HG03045 (cell line): ENCODE results near the gene CLEC4M.
"Not testable (repeated sequence)": the region's sequence is repeated elsewhere in the genome, so short reads cannot be mapped to it uniquely, and the experiment has no call there.

ENCODE experiments used
- ATAC-seq: cut with Tn5 transposase; IDR thresholded peaks from one replicate; pipeline ENCODE4 v1.9.1; 2021; ENCODE audit warnings: mild to moderate bottlenecking, moderate library complexity; ENCODE audit not compliant: unreplicated experiment

Gene CLEC4M

GRCh38 chr19:7806234-7806633, 43.2 kb downstream of the CLEC4M start:
- no peak for ATAC-seq

DNA sequence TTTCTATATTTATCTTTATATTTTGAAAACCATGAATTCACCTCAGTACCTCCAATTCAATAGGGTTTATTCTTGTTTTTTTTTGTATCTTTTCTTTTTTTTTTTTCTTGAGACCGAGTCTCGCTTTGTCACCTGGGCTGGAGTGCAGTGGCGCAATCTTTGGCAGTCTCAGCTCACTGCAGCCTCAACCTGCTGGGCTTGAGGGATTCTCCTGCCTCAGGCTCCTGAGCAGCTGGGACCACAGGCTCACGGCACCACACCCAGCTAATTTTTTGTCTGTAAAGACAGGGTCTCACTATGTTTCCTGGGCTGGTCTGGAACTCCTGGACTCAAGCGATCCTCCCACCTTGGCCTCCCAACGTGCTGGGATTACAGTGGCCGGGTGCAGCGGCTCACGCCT, 43.8 kb downstream of the CLEC4M start:
- ATAC-seq, result no peak

DNA sequence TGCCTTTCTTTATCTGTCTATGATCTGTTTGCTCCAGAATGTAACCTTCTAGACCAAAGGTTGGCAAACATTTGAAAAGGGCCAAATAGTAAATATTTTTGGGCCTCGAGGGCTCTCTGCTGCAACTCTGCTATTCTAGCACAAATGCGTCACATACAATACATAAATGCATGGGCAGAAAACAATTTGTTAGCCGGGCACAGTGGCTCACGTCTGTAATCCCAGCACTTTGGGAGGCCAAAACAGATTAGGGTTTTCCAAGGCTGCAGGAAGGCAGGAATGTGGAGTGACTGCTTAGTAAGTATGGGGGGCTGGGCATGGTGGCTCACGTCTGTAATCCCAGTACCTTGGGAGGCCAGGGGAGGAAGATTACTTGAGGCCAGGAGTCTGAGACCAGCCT, 45.1 kb downstream of the CLEC4M start:
- ATAC-seq, result no peak

DNA sequence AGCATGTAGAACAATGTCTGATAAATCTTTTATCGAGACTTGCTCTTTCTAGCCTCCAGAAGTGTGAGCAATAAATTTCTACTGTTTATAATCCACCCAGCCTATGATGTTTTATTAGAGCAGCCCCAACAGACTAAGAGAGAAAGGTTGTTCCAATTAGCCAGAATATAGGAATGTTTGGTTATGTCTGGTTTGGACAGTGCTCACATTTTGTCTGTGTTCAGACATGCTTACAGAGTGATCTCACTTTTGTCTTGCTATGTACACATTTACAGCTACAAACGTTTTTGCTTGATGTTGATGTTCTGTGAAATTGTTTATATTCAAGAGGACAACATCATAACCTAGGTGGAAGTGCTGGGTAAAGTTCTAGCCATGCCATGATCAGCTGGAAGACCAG, 48.9 kb downstream of the CLEC4M start:
- no peak for ATAC-seq

DNA sequence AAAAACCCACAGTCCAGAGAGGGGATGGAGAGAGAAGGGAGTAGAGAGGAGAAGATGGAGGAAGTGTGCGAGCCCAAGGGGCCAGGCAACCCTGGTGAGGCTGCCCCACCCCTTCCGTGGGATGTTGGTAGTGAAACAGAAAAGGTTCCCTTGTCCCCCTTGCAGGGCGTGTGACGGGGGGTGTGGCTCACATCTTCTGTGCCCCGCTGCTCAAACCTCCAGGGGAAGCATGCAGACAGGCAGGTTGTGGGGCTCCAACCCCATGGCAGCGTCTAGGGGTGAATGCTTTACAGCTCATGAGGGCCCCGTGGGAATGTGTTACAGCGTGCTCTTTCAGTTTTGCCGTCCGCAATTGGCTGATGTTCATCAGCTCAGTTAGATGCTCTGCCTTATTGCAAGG, 52.3 kb downstream of the CLEC4M start:
- ATAC-seq, result no peak

DNA sequence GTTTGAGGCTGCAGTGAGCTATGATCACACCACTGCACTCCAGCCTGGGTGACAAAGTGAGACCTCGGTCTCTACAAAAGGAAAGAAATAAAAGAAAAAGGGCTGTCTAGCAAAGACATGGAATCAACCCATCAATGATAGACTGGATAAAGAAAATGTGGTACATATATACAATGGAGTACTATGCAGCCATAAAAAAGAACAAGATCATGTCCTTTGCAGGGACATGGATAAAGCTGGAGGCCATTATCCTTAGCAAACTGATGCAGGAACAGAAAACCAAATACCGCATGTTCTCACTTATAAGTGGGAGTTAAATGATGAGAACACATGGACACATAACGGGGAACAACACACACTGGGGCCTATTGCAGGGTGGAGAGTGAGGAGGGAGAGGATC, 53.0 kb downstream of the CLEC4M start:
- ATAC-seq, result not testable (repeated sequence)

DNA sequence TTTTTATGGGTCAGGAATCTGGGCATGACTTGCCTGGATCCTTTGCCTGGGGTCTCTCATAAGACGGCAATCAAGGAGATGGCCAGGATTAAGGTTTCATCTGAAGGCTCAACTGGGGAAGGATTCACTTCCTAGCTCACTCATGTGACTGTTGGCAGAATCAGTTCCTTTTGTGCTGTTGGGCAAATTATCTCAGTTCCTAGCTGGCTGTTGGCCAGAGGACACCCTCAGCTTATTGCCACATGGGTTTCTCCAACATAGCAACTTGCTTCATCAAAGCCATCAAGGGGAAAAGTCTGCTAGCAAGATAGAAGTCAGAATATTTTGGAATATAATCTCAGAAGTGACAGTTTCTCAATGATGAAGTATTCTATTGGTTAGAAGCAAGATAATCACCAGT, 54.8 kb downstream of the CLEC4M start:
- ATAC-seq, result no peak

- no peak for ATAC-seq
Observed at GRCh38 chr19:7818806-7819205, 55.8 kb downstream of the CLEC4M start.
